Panc1 (cell line): Measurements from ENCODE around the gene SYT1. TPM values are rescaled to one million over a fixed set of nuclear protein-coding genes. Genes with fewer than 3 reads are reported as not detected.

Source experiments
- ATAC-seq: fragments of 200-7000 bp; cut with Tn5 transposase; 2 replicates; pipeline ENCODE4 v1.9.1; 2020; ENCODE audit warnings: mild to moderate bottlenecking, moderate library complexity
- BruUV-seq: library from RNA; stranded (reverse); fragments of 400-500 nt; replicated peaks from 2 replicates; lab custom pipeline; 2021; lab: Mats Ljungman, UMichigan
- CTCF ChIA-PET: fragments of 300-600 bp; sonication (Branson Sonifier 250); formaldehyde crosslinking; loops from one replicate; lab custom pipeline; 2022; ENCODE audit warnings: antibody characterized with exemption; lab: Charles Lee
- POLR2A ChIA-PET: fragments of 300-600 bp; sonication (Branson Sonifier 250); formaldehyde crosslinking; loops from one replicate; lab custom pipeline; 2022; ENCODE audit warnings: antibody characterized with exemption; lab: Charles Lee
- DNase-seq: peaks from one replicate; pipeline ENCODE4 v3.0.0-alpha.2; 2010; ENCODE audit warnings: low read depth, low spot score
- H3K27ac ChIP-seq: 2 replicates; pipeline ENCODE4 v1.5.1; 2011; ENCODE audit warnings: mild to moderate bottlenecking, low read length, inconsistent platforms
- H3K27me3 ChIP-seq: fragments of 200-500 bp; sonication (Bioruptor generic); 2 replicates; pipeline ENCODE4 v1.6.0; 2014; ENCODE audit warnings: low read length, inconsistent platforms; ENCODE audit not compliant: control insufficient read depth, insufficient read depth
- H3K36me3 ChIP-seq: fragments of 200-500 bp; sonication (Bioruptor generic); 2 replicates; pipeline ENCODE4 v1.5.1; 2014; ENCODE audit warnings: inconsistent platforms, mild to moderate bottlenecking, low read length, moderate library complexity; ENCODE audit not compliant: control insufficient read depth, insufficient read depth
- H3K4me1 ChIP-seq: 2 replicates; pipeline ENCODE4 v1.5.1; 2011; ENCODE audit warnings: inconsistent platforms, mild to moderate bottlenecking, low read length, moderate library complexity; ENCODE audit not compliant: control insufficient read depth, insufficient read depth
- H3K4me3 ChIP-seq, 2 experiments: 2 replicates each; pipeline ENCODE4 v1.5.1; 2011 to 2012; ENCODE audit warnings: low read depth in 2 of 2, low read length in 2 of 2, mild to moderate bottlenecking in 2 of 2, inconsistent platforms in 1 of 2, moderate library complexity in 1 of 2
- H3K9me3 ChIP-seq: fragments of 200-500 bp; sonication (Bioruptor generic); 2 replicates; pipeline ENCODE4 v1.5.1; 2014; ENCODE audit warnings: low read depth, mild to moderate bottlenecking, inconsistent platforms, low read length, moderate library complexity; ENCODE audit not compliant: control insufficient read depth, insufficient read depth
- CTCF ChIP-seq: fragments of 450-650 bp; IDR thresholded peaks from 2 replicates; pipeline ENCODE4 v1.5.1; 2017; ENCODE audit warnings: mild to moderate bottlenecking
- POLR2AphosphoS5 ChIP-seq: IDR thresholded peaks from 2 replicates; pipeline ENCODE4 v1.6.1; 2012; ENCODE audit warnings: mild to moderate bottlenecking, low read depth, low read length, moderate library complexity
- REST ChIP-seq, 2 experiments: IDR thresholded peaks; 2 replicates each; pipeline ENCODE4 v1.6.1; 2011 to 2012; ENCODE audit warnings: low read depth in 2 of 2, control low read depth in 1 of 2, low read length in 1 of 2, mild to moderate bottlenecking in 1 of 2, moderate library complexity in 1 of 2; ENCODE audit not compliant: insufficient read depth in 1 of 2
- SIN3A ChIP-seq: IDR thresholded peaks from 2 replicates; pipeline ENCODE4 v1.6.1; 2012; ENCODE audit warnings: low read depth, mild to moderate bottlenecking, low read length, moderate library complexity, borderline replicate concordance; ENCODE audit not compliant: insufficient read depth
- TCF7L2 ChIP-seq: IDR thresholded peaks from 2 replicates; pipeline ENCODE4 v1.6.1; 2011; ENCODE audit warnings: mild to moderate bottlenecking, low read depth, low read length, inconsistent platforms
- in situ Hi-C: cut with HindIII; loops from 2 replicates; pipeline ENCODE4 v1.10.0; 2016; ENCODE audit warnings: low sequenced_read_pairs, low pct_unique_long_range_greater_than_20kb
- intact Hi-C: fragments of 100-400 bp; cut with micrococcal nuclease; formaldehyde crosslinking; loops from one replicate; pipeline ENCODE4 v1.10.0; 2022; ENCODE audit not compliant: unreplicated experiment
- total RNA-seq: library from RNA; stranded (reverse); gene quantifications from one replicate; pipeline ENCODE4 v1.2.1, GENCODE V29; 2021; ENCODE audit not compliant: unreplicated experiment

Gene SYT1
- total RNA-seq, 1 experiment from 2014 or later, result 3.0 TPM

GRCh38 chr12:79086541-79087296 is 222.1 kb downstream of the SYT1 start:
- H3K27me3 ChIP-seq, result no peaks in the 10 kb centered on the region
- no peak for TF ChIP-seq TCF7L2
- TF ChIP-seq SIN3A, result no peak
- TF ChIP-seq POLR2AphosphoS5, result no peak
- no peak for TF ChIP-seq CTCF
- TF ChIP-seq REST (IDR thresholded peaks at IDR 0.05; ENCODE audit: insufficient read depth in 1 of 2, low read depth in 2 of 2, low read length in 1 of 2), result no peak
- intact Hi-C loops (no loop called here), in situ Hi-C loops (no loop called here)
- H3K36me3 ChIP-seq, result no peaks in the 10 kb centered on the region
- DNase-seq (no peak), ATAC-seq (no peak)
- CTCF ChIA-PET, result no interaction called here
- no peak overlapping the region for H3K4me3 ChIP-seq
- no peaks in the 10 kb centered on the region for H3K4me1 ChIP-seq
- no TSS peak for BruUV-seq
- no peak overlapping the region for H3K27ac ChIP-seq
- no peaks in the 10 kb centered on the region for H3K9me3 ChIP-seq
- POLR2A ChIA-PET, result no interaction called here

- DNase-seq (no peak), ATAC-seq (no peak)
- no peak for TF ChIP-seq POLR2AphosphoS5
- no peak for TF ChIP-seq SIN3A
- no peak for TF ChIP-seq TCF7L2
- no peak for TF ChIP-seq REST (IDR thresholded peaks at IDR 0.05; ENCODE audit: insufficient read depth in 1 of 2, low read depth in 2 of 2, low read length in 1 of 2)
- no peak for TF ChIP-seq CTCF
- Histone ChIP-seq H3K36me3 (no peaks in the 10 kb centered on the region), H3K9me3 (no peaks in the 10 kb centered on the region), H3K4me1 (no peaks in the 10 kb centered on the region), H3K27me3 (no peaks in the 10 kb centered on the region), H3K27ac (no peak overlapping the region), H3K4me3 (no peak overlapping the region)
- ChIA-PET CTCF (no interaction called here), POLR2A (no interaction called here)
- no TSS peak for BruUV-seq
- intact Hi-C loops (no loop called here), in situ Hi-C loops (no loop called here)
These were observed 234.0 kb downstream of the SYT1 start for GRCh38 chr12:79098530-79098929.
